ENCODE measurements around the gene ID1. TPM values are rescaled to one million over a fixed set of nuclear protein-coding genes. Genes with fewer than 3 reads are reported as not detected.

Gene ID1
- total and polyA plus RNA-seq, 2 donors from 2014 or later, result 189 to 293 TPM

GRCh38 chr20:31652917-31653396 lies 47.9 kb downstream of the ID1 start:
- DNase-seq (peak in 1 of 5 donors; percentile 22), FAIRE-seq (no peak)
- Histone ChIP-seq H3K27me3 (ENCODE audit: control insufficient read depth, insufficient read depth, low read length) (no peaks in the 10 kb centered on the region), H3K4me3 (ENCODE audit: low read length in 3 of 3) (no peak overlapping the region), H3K9me3 (ENCODE audit: control insufficient read depth in 2 of 3, insufficient read depth in 1 of 3, low read length in 3 of 3) (no peaks in the 10 kb centered on the region), H3K9ac (ENCODE audit: low read length in 3 of 3) (no peak overlapping the region), H3K36me3 (ENCODE audit: control insufficient read depth in 2 of 3, insufficient read depth in 3 of 3, low read length in 3 of 3) (no peaks in the 10 kb centered on the region), H3K4me1 (ENCODE audit: control insufficient read depth in 2 of 3, insufficient read depth in 2 of 3, low read depth in 1 of 3, low read length in 3 of 3) (no peaks in the 10 kb centered on the region), H3K27ac (ENCODE audit: low read depth in 2 of 2, low read length in 2 of 2) (no peak overlapping the region)
- no peak for TF ChIP-seq CTCF (IDR thresholded peaks at IDR 0.05; ENCODE audit: borderline replicate concordance, extremely low read depth, insufficient read depth)
- intact Hi-C loops (cut with DNase I), result no loop called here

- no peak for FAIRE-seq
- no peak overlapping the region for H3K9ac ChIP-seq (ENCODE audit: low read length in 3 of 3)
- no peaks in the 10 kb centered on the region for H3K9me3 ChIP-seq (ENCODE audit: control insufficient read depth in 2 of 3, insufficient read depth in 1 of 3, low read length in 3 of 3)
- intact Hi-C loops (cut with DNase I), result no loop called here
- TF ChIP-seq CTCF (IDR thresholded peaks at IDR 0.05; ENCODE audit: borderline replicate concordance, extremely low read depth, insufficient read depth), result no peak
- DNase-seq, result no peak
- no peaks in the 10 kb centered on the region for H3K27me3 ChIP-seq (ENCODE audit: control insufficient read depth, insufficient read depth, low read length)
- H3K27ac ChIP-seq (ENCODE audit: low read depth in 2 of 2, low read length in 2 of 2), result no peak overlapping the region
- H3K36me3 ChIP-seq (ENCODE audit: control insufficient read depth in 2 of 3, insufficient read depth in 3 of 3, low read length in 3 of 3), result no peaks in the 10 kb centered on the region
- no peaks in the 10 kb centered on the region for H3K4me1 ChIP-seq (ENCODE audit: control insufficient read depth in 2 of 3, insufficient read depth in 2 of 3, low read depth in 1 of 3, low read length in 3 of 3)
- no peak overlapping the region for H3K4me3 ChIP-seq (ENCODE audit: low read length in 3 of 3)
These were observed 48.5 kb downstream of the ID1 start for GRCh38 chr20:31653561-31653960.

- no peaks in the 10 kb centered on the region for H3K9me3 ChIP-seq (ENCODE audit: control insufficient read depth in 2 of 3, insufficient read depth in 1 of 3, low read length in 3 of 3)
- H3K27me3 ChIP-seq (ENCODE audit: control insufficient read depth, insufficient read depth, low read length), result no peaks in the 10 kb centered on the region
- H3K4me1 ChIP-seq (ENCODE audit: control insufficient read depth in 2 of 3, insufficient read depth in 2 of 3, low read depth in 1 of 3, low read length in 3 of 3), result no peaks in the 10 kb centered on the region
- no peak overlapping the region for H3K9ac ChIP-seq (ENCODE audit: low read length in 3 of 3)
- H3K4me3 ChIP-seq (ENCODE audit: low read length in 3 of 3), result no peak overlapping the region
- DNase-seq (no peak), FAIRE-seq (no peak)
- intact Hi-C loops (cut with DNase I), result no loop called here
- H3K27ac ChIP-seq (ENCODE audit: low read depth in 2 of 2, low read length in 2 of 2), result no peak overlapping the region
- TF ChIP-seq CTCF (IDR thresholded peaks at IDR 0.05; ENCODE audit: borderline replicate concordance, extremely low read depth, insufficient read depth), result no peak
- no peaks in the 10 kb centered on the region for H3K36me3 ChIP-seq (ENCODE audit: control insufficient read depth in 2 of 3, insufficient read depth in 3 of 3, low read length in 3 of 3)
These were observed 49.4 kb downstream of the ID1 start for GRCh38 chr20:31654534-31654933.

Small RNAs within 50 kb of the gene (microRNA-seq; reads per million reads assigned to microRNA genes)
- not detected for gene MIR3193

Other genes with a start within 250 kb of the ID1 start
- gene DEFB118, start 236.7 kb upstream of the ID1 start, total RNA-seq, result not detected
- gene DEFB118, start 236.7 kb upstream of the ID1 start, polyA plus RNA-seq (ENCODE audit: insufficient read depth, low read depth, low replicate concordance), result not detected
- not detected for gene DEFB119, start 214.7 kb upstream of the ID1 start, total RNA-seq
- not detected for gene DEFB119, start 214.7 kb upstream of the ID1 start, polyA plus RNA-seq (ENCODE audit: insufficient read depth, low read depth, low replicate concordance)
- gene DEFB121, start 199.1 kb upstream of the ID1 start, total RNA-seq, result not detected
- not detected for gene DEFB121, start 199.1 kb upstream of the ID1 start, polyA plus RNA-seq (ENCODE audit: insufficient read depth, low read depth, low replicate concordance)
- not detected for gene DEFB123, start 164.7 kb upstream of the ID1 start, total RNA-seq
- gene DEFB123, start 164.7 kb upstream of the ID1 start, polyA plus RNA-seq (ENCODE audit: insufficient read depth, low read depth, low replicate concordance), result not detected
- gene DEFB124, start 130.2 kb upstream of the ID1 start, total RNA-seq, result 2.5 TPM
- gene DEFB124, start 130.2 kb upstream of the ID1 start, polyA plus RNA-seq (ENCODE audit: insufficient read depth, low read depth, low replicate concordance), result not detected
- gene REM1, start 130.0 kb upstream of the ID1 start, total RNA-seq, result 2.5 TPM
- gene REM1, start 130.0 kb upstream of the ID1 start, polyA plus RNA-seq (ENCODE audit: insufficient read depth, low read depth, low replicate concordance), result 2.0 TPM
- 174 TPM for gene HM13, start 90.8 kb upstream of the ID1 start, total RNA-seq
- 154 TPM for gene HM13, start 90.8 kb upstream of the ID1 start, polyA plus RNA-seq (ENCODE audit: insufficient read depth, low read depth, low replicate concordance)
- gene COX4I2, start 32.6 kb downstream of the ID1 start, total RNA-seq, result 1.3 TPM
- gene COX4I2, start 32.6 kb downstream of the ID1 start, polyA plus RNA-seq (ENCODE audit: insufficient read depth, low read depth, low replicate concordance), result 6.9 TPM
- gene BCL2L1, start 117.6 kb downstream of the ID1 start, total RNA-seq, result 139 TPM
- gene BCL2L1, start 117.6 kb downstream of the ID1 start, polyA plus RNA-seq (ENCODE audit: insufficient read depth, low read depth, low replicate concordance), result 132 TPM
- gene TPX2, start 134.0 kb downstream of the ID1 start, total RNA-seq, result 1.4 TPM
- 0.47 TPM for gene TPX2, start 134.0 kb downstream of the ID1 start, polyA plus RNA-seq (ENCODE audit: insufficient read depth, low read depth, low replicate concordance)
- not detected for gene MYLK2, start 214.1 kb downstream of the ID1 start, total RNA-seq
- gene MYLK2, start 214.1 kb downstream of the ID1 start, polyA plus RNA-seq (ENCODE audit: insufficient read depth, low read depth, low replicate concordance), result not detected
- 2.1 TPM for gene FOXS1, start 240.3 kb downstream of the ID1 start, total RNA-seq
- 9.8 TPM for gene FOXS1, start 240.3 kb downstream of the ID1 start, polyA plus RNA-seq (ENCODE audit: insufficient read depth, low read depth, low replicate concordance)